GM12872 (cell line): ENCODE measurements around the gene ZC3H8.

Experiments
- CTCF ChIP-seq: IDR thresholded peaks from 3 replicates; pipeline ENCODE4 v1.5.1; 2011; ENCODE audit warnings: low read depth, mild to moderate bottlenecking, low read length, moderate library complexity; ENCODE audit not compliant: insufficient read depth

Gene ZC3H8

GRCh38 chr2:112175333-112175732, 79.5 kb downstream of the ZC3H8 start:
- no peak for TF ChIP-seq CTCF

GRCh38 chr2:112174383-112174782, 80.5 kb downstream of the ZC3H8 start:
- no peak for TF ChIP-seq CTCF

- TF ChIP-seq CTCF = no peak
These were observed 81.1 kb downstream of the ZC3H8 start for GRCh38 chr2:112173646-112174319.

GRCh38 chr2:112170495-112170894, 84.3 kb downstream of the ZC3H8 start:
- TF ChIP-seq CTCF = no peak

GRCh38 chr2:112168422-112169124, 86.3 kb downstream of the ZC3H8 start:
- no peak for TF ChIP-seq CTCF

- TF ChIP-seq CTCF = no peak
These were observed 87.9 kb downstream of the ZC3H8 start for GRCh38 chr2:112166806-112167499.

GRCh38 chr2:112165296-112165695, 89.5 kb downstream of the ZC3H8 start:
- no peak for TF ChIP-seq CTCF
